Measurements from ENCODE around the gene WRAP73.

The WRAP73 gene

DNA sequence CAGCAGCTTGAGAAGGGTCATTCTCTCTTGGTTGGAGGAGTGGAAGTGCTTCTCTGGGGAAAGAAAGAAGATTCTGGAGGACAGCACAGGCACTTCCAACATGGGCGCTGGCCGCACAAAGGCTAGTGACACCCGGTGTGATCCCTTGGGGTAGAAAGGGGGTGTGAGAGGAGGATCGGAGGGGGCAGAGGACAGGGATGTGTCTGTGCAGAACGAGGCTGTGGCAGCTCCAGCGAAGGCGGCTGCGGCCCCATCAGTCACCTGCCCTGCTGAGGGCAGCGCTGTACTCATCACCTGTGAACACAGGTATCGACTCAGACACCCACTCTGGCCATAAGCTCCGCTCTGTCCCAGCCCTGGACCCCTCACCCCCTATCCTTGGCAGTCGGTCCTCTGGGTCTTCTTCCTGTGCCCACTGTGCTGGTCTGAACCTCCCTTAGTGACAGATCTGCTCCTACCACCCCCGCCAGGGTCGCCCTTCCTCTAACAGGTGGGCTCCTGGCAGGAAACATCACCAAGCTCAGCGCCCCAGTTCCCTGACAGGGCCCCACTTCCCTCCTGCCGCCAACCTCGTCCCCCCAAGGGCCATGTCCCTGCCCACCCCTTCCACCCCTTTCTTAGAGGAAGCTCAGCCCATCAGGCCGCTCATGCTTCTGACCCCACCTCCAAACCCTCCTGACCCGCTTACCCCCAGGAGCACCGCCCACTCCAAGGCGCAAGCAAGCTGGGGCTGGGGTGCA, 22.5 kb upstream of the WRAP73 start:
- TF ChIP-seq, protein P1, sequence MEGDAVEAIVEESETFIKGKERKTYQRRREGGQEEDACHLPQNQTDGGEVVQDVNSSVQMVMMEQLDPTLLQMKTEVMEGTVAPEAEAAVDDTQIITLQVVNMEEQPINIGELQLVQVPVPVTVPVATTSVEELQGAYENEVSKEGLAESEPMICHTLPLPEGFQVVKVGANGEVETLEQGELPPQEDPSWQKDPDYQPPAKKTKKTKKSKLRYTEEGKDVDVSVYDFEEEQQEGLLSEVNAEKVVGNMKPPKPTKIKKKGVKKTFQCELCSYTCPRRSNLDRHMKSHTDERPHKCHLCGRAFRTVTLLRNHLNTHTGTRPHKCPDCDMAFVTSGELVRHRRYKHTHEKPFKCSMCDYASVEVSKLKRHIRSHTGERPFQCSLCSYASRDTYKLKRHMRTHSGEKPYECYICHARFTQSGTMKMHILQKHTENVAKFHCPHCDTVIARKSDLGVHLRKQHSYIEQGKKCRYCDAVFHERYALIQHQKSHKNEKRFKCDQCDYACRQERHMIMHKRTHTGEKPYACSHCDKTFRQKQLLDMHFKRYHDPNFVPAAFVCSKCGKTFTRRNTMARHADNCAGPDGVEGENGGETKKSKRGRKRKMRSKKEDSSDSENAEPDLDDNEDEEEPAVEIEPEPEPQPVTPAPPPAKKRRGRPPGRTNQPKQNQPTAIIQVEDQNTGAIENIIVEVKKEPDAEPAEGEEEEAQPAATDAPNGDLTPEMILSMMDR (IDR thresholded peaks at IDR 0.05; ENCODE audit: borderline replicate concordance, insufficient read depth, low read depth, low read length) = no peak
- no peak overlapping the region for H3K4me3 ChIP-seq (ENCODE audit: low read depth, low read length)

DNA sequence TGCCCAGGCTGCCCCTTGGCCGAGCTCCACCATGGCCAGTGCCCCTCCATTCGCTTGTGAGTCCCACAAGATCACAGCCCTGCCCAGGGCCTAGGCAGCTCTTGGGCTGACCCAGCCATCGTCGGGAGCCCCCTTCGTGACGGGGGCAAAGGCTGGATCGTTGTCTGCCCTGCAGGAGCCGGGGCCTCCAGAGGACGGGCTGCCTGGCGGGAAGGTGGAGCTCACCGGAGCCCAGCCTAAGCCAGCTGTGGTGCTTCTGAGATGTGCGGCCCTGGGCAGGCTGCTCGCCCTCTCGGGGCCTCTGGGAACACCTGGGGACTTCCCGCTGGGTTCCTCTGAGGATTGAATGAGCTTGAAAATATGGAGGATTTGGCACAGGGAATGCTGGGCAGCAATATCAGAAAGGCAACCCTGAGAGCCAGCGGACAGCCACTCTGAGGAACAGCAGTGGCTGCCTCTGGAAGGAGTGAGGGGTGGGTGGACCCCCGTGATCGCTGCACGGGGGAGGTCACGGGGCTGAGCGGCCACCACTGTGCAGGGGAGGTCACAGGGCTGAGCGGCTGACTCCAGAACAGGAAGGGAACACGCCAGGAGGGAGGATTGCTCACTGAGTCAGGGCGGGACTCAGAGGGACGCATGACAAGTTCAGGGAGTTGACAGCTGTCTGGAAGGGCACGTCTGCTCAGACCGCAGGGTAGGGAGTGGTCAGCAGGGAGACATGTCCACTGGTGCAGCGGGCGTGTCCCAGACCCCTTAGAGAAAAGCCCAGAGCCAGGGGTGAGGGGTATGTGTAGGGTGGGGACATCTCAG, 21.7 kb upstream of the WRAP73 start:
- TF ChIP-seq, protein P1 (IDR thresholded peaks at IDR 0.05; ENCODE audit: borderline replicate concordance, insufficient read depth, low read depth, low read length) = no peak
- no peak overlapping the region for H3K4me3 ChIP-seq (ENCODE audit: low read depth, low read length)

DNA sequence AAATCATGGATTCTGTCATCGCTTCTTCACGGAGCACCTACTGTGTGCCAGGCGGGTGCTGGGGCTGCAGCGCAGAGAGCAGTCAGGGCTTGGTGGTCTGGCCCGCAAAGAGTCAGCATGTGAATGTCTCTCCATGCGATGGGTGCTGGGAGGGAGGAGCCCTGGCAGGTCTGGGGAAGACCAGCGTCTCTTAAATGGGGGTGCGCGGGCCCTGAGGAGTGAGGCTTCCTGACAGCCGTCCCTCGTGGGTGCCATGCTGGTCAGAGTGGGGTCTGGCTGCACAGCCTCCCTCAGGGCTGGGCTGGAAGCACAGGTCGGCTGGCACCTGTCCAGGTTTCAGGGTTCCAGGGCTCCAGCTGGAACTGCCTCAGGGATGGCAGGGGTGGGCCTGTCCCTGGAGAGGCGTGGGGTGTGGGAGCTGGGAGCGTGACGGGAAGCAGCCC, 20.9 kb upstream of the WRAP73 start:
- TF ChIP-seq, protein P1 (IDR thresholded peaks at IDR 0.05; ENCODE audit: borderline replicate concordance, insufficient read depth, low read depth, low read length) = no peak
- no peak overlapping the region for H3K4me3 ChIP-seq (ENCODE audit: low read depth, low read length)

DNA sequence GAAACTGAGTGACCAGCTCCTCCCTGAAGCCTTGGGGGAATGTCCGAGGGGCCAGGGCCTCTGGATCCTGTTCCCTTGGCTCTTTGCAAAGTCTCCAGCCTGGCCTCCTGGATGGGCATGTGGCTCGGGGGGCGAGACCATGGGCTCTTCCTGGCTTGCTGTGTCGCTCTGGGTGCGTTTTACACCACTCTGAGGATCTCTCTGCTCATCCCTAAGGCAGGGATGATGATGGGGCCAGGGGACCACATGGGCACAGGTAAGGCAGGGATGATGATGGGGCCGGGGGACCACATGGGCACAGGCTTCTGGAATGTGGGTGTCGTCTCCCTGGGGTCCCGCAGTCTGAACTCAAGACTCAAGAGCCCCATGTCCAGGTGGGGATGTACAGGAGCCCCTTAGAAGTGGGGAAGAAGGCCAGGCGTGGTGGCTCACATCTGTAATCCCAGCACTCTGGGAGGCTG, 20.1 kb upstream of the WRAP73 start:
- TF ChIP-seq, protein P1 (IDR thresholded peaks at IDR 0.05; ENCODE audit: borderline replicate concordance, insufficient read depth, low read depth, low read length) = no peak
- H3K4me3 ChIP-seq (ENCODE audit: low read depth, low read length) = no peak overlapping the region

DNA sequence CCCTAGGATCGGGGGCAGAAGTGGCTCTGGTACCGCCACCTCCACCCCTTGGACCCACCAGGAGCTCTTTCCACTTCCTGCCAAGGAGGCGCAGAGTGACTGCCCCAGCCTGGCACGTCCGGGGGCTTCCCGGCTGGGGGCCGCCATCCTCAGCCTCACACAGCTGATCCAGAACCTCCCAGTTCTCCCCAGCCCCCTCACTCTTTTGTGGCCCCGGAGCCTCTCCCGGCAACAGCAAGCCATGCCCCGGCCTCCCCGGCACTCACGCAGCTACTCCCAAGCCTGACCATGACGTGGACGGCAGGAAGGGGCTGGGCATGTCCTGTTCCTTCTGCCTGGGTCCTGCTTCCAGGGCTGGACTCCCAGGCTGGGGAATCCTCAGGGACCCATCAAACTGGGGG, 19.5 kb upstream of the WRAP73 start:
- no peak overlapping the region for H3K4me3 ChIP-seq (ENCODE audit: low read depth, low read length)
- TF ChIP-seq, protein P1 (IDR thresholded peaks at IDR 0.05; ENCODE audit: borderline replicate concordance, insufficient read depth, low read depth, low read length) = no peak

DNA sequence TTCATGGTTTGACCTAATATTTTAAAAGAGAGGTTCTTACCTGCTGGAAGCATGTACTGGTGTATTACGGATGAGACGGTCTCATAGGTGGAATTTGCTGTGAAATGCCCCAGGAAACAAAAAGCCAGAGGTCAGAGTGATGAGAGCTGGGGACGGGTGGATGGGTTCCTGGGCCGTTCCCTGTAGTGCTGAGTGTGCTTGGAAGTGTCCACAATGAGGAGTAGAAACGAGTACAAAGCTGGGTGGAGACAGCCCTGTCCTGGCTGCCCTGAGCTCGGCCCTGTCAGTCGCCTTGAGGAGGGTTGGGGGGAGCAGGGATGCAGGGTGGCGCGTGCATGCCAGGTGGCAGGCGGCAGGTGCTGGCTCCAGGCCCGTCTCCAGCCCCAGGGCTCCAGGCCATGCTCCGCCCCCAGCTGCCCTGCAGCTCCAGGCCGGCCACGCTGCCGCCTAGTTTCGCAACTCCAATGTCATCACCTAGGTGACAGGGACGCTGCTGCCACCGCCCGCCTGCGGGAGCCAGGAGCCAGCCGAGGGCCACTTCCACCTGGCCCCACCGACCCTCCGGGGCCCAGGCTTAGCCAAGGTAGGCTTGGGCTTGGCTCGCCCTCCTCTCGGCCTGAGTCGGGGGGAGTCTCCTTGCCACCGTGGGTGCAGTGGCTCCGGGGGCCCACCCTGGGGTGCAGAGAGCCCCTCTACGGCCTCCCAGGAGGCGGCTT, 18.8 kb upstream of the WRAP73 start:
- TF ChIP-seq, protein P1 (IDR thresholded peaks at IDR 0.05; ENCODE audit: borderline replicate concordance, insufficient read depth, low read depth, low read length) = no peak
- H3K4me3 ChIP-seq (ENCODE audit: low read depth, low read length) = no peak overlapping the region

All from GM12875 (cell line).